ENCODE results near the gene ARPC3. TPM values are rescaled to one million over a fixed set of nuclear protein-coding genes. Genes with fewer than 3 reads are reported as not detected.
"Not testable (repeated sequence)": the region's sequence is repeated elsewhere in the genome, so short reads cannot be mapped to it uniquely, and the experiment has no call there.

Gene ARPC3
- total RNA-seq, 1 donor from 2014 or later, result 238 TPM

DNA sequence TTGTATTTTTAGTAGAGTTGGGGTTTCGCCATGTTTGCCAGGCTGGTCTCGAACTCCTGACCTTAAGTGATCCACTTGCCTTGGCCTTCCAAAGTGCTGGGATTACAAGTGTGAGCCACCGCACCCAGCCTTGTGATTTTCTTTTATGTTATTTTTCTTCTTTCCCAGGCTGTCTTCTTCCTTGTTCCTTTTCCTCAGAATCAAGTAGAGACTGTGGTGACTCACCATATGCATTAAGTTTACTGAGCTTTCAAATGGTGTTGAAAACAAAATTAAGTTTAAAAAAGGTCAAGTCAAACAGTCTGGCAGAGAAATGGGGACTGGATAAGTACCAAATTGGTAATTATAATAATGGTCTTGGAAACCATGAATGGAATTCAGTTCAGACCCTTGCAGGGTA lies 5.7 kb downstream of the ARPC3 start:
- DNase-seq (peak; percentile 2), ATAC-seq (no peak)
- H3K9me3 ChIP-seq, result no peaks in the 10 kb centered on the region
- no peak overlapping the region for H3K27ac ChIP-seq
- no peak overlapping the region for H3K4me3 ChIP-seq
- peaks cover 25% of the 10 kb centered on the region for H3K4me1 ChIP-seq
- intact Hi-C loops (cut with DNase I), result no loop called here
- peaks cover 82% of the 10 kb centered on the region for H3K36me3 ChIP-seq
- H3K27me3 ChIP-seq, result no peaks in the 10 kb centered on the region
- TF ChIP-seq, protein P1, sequence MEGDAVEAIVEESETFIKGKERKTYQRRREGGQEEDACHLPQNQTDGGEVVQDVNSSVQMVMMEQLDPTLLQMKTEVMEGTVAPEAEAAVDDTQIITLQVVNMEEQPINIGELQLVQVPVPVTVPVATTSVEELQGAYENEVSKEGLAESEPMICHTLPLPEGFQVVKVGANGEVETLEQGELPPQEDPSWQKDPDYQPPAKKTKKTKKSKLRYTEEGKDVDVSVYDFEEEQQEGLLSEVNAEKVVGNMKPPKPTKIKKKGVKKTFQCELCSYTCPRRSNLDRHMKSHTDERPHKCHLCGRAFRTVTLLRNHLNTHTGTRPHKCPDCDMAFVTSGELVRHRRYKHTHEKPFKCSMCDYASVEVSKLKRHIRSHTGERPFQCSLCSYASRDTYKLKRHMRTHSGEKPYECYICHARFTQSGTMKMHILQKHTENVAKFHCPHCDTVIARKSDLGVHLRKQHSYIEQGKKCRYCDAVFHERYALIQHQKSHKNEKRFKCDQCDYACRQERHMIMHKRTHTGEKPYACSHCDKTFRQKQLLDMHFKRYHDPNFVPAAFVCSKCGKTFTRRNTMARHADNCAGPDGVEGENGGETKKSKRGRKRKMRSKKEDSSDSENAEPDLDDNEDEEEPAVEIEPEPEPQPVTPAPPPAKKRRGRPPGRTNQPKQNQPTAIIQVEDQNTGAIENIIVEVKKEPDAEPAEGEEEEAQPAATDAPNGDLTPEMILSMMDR (IDR thresholded peaks at IDR 0.05), result no peak

DNA sequence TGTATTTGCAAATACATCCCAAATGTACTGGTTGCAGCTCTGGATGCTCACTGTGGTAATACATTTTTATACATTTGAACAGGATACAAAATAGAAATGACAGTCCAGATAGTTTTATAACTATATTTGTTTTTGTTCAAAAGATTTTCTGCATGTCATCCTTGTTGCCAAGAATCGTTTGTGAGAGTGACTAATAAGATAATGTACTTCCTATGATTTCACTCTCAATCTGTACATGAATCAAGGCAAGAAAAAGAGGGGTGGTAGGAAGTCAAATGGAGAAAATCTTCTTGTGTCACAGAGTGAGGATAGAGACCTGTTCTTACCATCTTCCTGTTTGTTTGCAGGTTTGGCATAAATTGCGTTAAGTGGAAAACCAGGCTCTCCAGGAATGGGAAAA lies 13.9 kb downstream of the ARPC3 start:
- no peak overlapping the region for H3K27ac ChIP-seq
- peaks cover under 1% of the 10 kb centered on the region for H3K4me1 ChIP-seq
- no peak for ATAC-seq
- no peaks in the 10 kb centered on the region for H3K9me3 ChIP-seq
- H3K27me3 ChIP-seq, result no peaks in the 10 kb centered on the region
- intact Hi-C loops (cut with DNase I), result no loop called here
- DNase-seq, result no peak
- peaks cover 70% of the 10 kb centered on the region for H3K36me3 ChIP-seq
- H3K4me3 ChIP-seq, result no peak overlapping the region
- TF ChIP-seq, protein P1 (IDR thresholded peaks at IDR 0.05), result no peak

DNA sequence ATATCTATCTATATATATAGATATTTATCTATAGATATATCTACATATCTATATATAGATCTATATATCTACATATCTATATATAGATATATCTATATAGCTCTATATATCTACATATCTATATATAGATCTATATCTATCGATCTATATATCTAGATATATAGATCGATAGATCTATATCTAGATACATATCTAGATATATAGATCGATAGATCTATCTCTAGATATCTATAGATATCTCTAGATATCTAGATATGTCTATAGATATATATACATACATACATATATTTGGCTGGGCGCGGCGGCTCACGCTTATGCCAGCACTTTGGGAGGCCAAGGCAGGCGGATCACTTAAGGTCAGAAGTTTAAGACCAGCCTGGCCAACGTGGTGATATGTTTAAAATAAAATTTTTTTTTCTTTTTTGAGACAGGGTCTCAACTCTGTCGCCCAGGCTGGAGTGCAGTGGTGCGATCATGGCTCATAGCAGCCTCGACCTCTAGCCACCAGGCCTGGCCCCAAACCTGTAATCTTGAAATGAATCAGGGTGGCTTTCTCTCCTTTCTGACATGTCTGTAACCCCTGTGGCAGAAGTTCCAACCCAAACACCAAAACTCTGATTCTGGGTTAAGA lies 18.1 kb downstream of the ARPC3 start:
- Histone ChIP-seq H3K36me3 (peaks cover 29% of the 10 kb centered on the region), H3K4me1 (peaks cover 3% of the 10 kb centered on the region), H3K4me3 (peak overlapping the region; percentile 56), H3K27ac (peak overlapping the region; percentile 70), H3K9me3 (no peaks in the 10 kb centered on the region), H3K27me3 (no peaks in the 10 kb centered on the region)
- TF ChIP-seq, protein P1 (IDR thresholded peaks at IDR 0.05), result no peak
- DNase-seq (peak; percentile 55), ATAC-seq (no peak)
- intact Hi-C loops (cut with DNase I), result loop anchor here (5.0 kb wide), 1 partner anchor 330 kb away; no protein-coding TSS in a partner anchor

- H3K4me1 ChIP-seq, H3K9me3 ChIP-seq, H3K27me3 ChIP-seq, H3K36me3 ChIP-seq, ATAC-seq, H3K4me3 ChIP-seq, H3K27ac ChIP-seq: not testable (repeated sequence)
- DNase-seq, result peak; percentile 43
- intact Hi-C loops (cut with DNase I), result loop anchor here (5.0 kb wide), 1 partner anchor 327 kb away; no protein-coding TSS in a partner anchor
Measured at GRCh38 chr12:110429676-110430075, 20.5 kb downstream of the ARPC3 start.

GRCh38 chr12:110426406-110426805 lies 23.7 kb downstream of the ARPC3 start:
- Histone ChIP-seq H3K9me3 (no peaks in the 10 kb centered on the region), H3K27ac (no peak overlapping the region), H3K27me3 (no peaks in the 10 kb centered on the region), H3K4me3 (no peak overlapping the region), H3K36me3 (no peaks in the 10 kb centered on the region), H3K4me1 (peaks cover 3% of the 10 kb centered on the region)
- intact Hi-C loops (cut with DNase I), result no loop called here
- no peak for DNase-seq
- no peak for ATAC-seq
- TF ChIP-seq, protein P1 (IDR thresholded peaks at IDR 0.05), result no peak

DNA sequence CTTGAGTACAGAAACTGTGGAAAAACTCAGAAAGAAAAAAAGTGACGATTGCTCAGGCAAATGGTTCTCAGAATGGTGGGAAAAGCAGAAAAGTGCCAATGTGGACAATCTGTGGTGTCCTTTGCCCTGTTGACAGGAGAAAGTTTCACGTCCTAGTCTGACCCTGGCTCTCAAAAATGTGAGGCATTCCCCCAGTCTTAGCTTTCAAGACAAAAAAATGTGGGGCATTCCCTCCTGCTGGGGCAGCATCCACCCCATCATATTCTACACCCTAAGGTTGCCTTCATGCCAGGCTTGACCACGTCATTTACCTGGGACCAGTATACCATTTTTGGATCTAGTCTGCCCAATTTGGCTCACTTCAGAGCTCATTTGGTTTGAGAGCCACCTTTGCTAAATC lies 25.9 kb downstream of the ARPC3 start:
- DNase-seq (no peak), ATAC-seq (no peak)
- no peak overlapping the region for H3K4me3 ChIP-seq
- no peaks in the 10 kb centered on the region for H3K36me3 ChIP-seq
- no peaks in the 10 kb centered on the region for H3K9me3 ChIP-seq
- H3K27me3 ChIP-seq, result no peaks in the 10 kb centered on the region
- no peak overlapping the region for H3K27ac ChIP-seq
- TF ChIP-seq, protein P1 (IDR thresholded peaks at IDR 0.05), result no peak
- no peaks in the 10 kb centered on the region for H3K4me1 ChIP-seq
- intact Hi-C loops (cut with DNase I), result no loop called here

Measured in upper lobe of right lung (tissue), 1 donor.